Natural killer cell (primary cell): ENCODE measurements around the gene ASCC3. TPM values are rescaled to one million over a fixed set of nuclear protein-coding genes. Genes with fewer than 3 reads are reported as not detected.

Experiments used
- ATAC-seq, 3 donors: fragments of 150-1000 bp in 2 of 3; fragments of 200-7000 bp in 1 of 3; cut with Tn5 transposase; 1 replicate in 1 of 3; 2 replicates in 2 of 3; pipeline ENCODE4 v1.10.0; 2021; ENCODE audit warnings: mild to moderate bottlenecking in 2 of 3, moderate library complexity in 2 of 3
- DNase-seq, 2 donors: peaks; one replicate each; pipeline versions ENCODE4 v3.0.0 to v3.0.0-alpha.2; 2013 to 2021; ENCODE audit warnings: mixed read lengths in 1 of 2
- H3K27ac ChIP-seq: one replicate; pipeline ENCODE4 v1.5.1; 2013; ENCODE audit warnings: mild to moderate bottlenecking, low read length
- H3K27me3 ChIP-seq: one replicate; pipeline ENCODE4 v1.6.1; 2013; ENCODE audit warnings: low read length; ENCODE audit not compliant: control insufficient read depth, insufficient read depth
- H3K36me3 ChIP-seq: one replicate; pipeline ENCODE4 v1.6.1; 2013; ENCODE audit warnings: low read length; ENCODE audit not compliant: control insufficient read depth, insufficient read depth
- H3K4me1 ChIP-seq: one replicate; pipeline ENCODE4 v1.6.1; 2013; ENCODE audit warnings: low read length; ENCODE audit not compliant: control insufficient read depth, insufficient read depth
- H3K4me3 ChIP-seq: one replicate; pipeline ENCODE4 v1.5.1; 2013; ENCODE audit warnings: low read length
- H3K9me3 ChIP-seq: one replicate; pipeline ENCODE4 v1.6.1; 2013; ENCODE audit warnings: low read length; ENCODE audit not compliant: control insufficient read depth, insufficient read depth
- H3K27ac Mint-ChIP-seq, 2 donors: one replicate each; pipeline ENCODE4 v1.8.0; 2022; ENCODE audit warnings: mild to moderate bottlenecking in 2 of 2, mixed read lengths in 2 of 2, moderate library complexity in 1 of 2
- H3K27me3 Mint-ChIP-seq, 2 donors: one replicate each; pipeline ENCODE4 v1.8.0; 2022; ENCODE audit warnings: low read depth in 2 of 2, mixed read lengths in 2 of 2
- H3K36me3 Mint-ChIP-seq: one replicate; pipeline ENCODE4 v1.8.0; 2022; ENCODE audit warnings: mixed read lengths
- H3K4me1 Mint-ChIP-seq, 2 donors: one replicate each; pipeline ENCODE4 v1.8.0; 2022; ENCODE audit warnings: mixed read lengths in 2 of 2
- H3K4me3 Mint-ChIP-seq: one replicate; pipeline ENCODE4 v1.8.0; 2022; ENCODE audit warnings: mild to moderate bottlenecking, moderate library complexity, mixed read lengths
- H3K9me3 Mint-ChIP-seq, 2 donors: one replicate each; pipeline ENCODE4 v1.8.0; 2022; ENCODE audit warnings: mixed read lengths in 2 of 2
- WGBS: methylation state at CpG from one replicate; pipeline ENCODE4 v1.1.7; 2013; ENCODE audit warnings: missing lambda C conversion rate; ENCODE audit not compliant: insufficient coverage; 5-methylcytosine and 5-hydroxymethylcytosine counted together
- intact Hi-C: fragments of 100-400 bp; cut with micrococcal nuclease; formaldehyde crosslinking; loops from one replicate; pipeline ENCODE4 v1.14.2; 2022
- total RNA-seq, 4 donors: library from RNA; stranded (reverse); fragments of 120-200 nt in 1 of 4; gene quantifications; one replicate each; pipeline versions ENCODE4 v1.2.3 to v1.2.4, GENCODE V29; 2013 to 2022
- TF ChIP-seq, protein P1 (sequence below): fragments of 200-600 bp; IDR thresholded peaks from one replicate; pipeline ENCODE4 v1.8.0; 2022; ENCODE audit warnings: antibody characterized with exemption

ASCC3 gene
- total RNA-seq, 3 donors from 2014 or later (not counting 1 experiment from before 2014, with no cell fraction given): 42.3 to 50.0 (median 44.1) TPM

DNA sequence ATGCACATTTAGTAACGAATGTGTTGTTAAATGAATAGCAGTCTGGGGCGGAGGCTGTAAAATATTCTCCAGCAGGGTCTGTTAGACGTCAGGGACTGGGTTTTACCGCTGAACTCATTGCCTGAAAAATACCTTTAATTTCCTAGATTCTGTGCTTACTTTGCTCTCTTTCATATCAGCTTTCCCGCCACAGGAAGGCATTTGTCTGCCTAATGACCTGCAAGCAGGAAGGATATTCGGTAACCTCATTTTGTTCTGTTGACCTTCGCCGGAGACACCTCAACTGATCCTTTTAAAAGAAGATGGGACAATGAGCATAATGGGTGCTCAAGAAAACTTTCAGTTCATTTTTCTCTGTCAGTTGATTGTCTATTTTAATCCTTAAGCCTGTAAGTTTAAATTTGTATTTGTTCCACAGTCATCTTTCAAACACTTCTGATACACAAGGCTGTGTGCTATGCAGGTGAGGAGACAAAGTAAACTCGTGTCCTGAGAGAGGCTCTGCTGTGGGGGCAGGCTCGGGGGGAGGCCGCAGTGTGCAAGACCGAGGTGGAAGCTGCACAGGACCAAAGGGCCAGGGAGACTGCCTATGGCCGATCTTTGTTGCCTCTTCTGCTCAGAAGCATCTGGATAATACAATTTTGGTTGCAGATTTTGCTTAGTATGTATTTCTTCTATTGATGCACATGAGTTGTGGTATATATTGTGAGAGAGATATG is 389.0 kb downstream of the ASCC3 start:
- 73% methylated on average over 13 of the region's 13 CpGs for WGBS
- intact Hi-C loops: no loop called here

DNA sequence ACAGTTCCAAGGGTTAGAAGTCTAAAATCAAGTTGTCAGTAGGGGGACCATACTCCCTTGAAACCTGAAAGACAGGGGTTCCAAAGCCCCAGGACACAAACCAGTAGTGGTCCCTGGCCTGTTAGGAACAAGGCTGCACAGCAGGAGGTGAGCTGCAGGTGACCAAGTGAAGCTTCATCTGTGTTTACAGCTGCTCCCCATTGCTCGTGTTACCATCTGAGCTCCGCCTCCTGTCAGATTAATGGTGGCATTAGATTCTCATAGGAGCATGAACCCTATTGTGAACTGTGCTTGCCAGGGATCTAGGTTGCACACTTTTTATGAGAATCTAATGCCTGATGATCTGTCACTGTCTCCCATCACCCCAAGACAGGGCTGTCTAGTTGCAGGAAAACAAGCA is 391.1 kb downstream of the ASCC3 start:
- DNase-seq (no peak), ATAC-seq (no peak)
- Mint-ChIP-seq H3K9me3 (no peaks in the 10 kb centered on the region), H3K27ac (no peak overlapping the region), H3K36me3 (no peaks in the 10 kb centered on the region), H3K4me1 (no peaks in the 10 kb centered on the region), H3K27me3 (peaks cover 20 to 39% of the 10 kb centered on the region in 2 donors), H3K4me3 (no peak overlapping the region)
- Histone ChIP-seq H3K27me3 (no peaks in the 10 kb centered on the region), H3K36me3 (no peaks in the 10 kb centered on the region), H3K9me3 (no peaks in the 10 kb centered on the region), H3K4me1 (no peaks in the 10 kb centered on the region), H3K4me3 (no peak overlapping the region), H3K27ac (no peak overlapping the region)
- 86% methylated on average over 2 of the region's 2 CpGs for WGBS
- TF ChIP-seq, protein P1, sequence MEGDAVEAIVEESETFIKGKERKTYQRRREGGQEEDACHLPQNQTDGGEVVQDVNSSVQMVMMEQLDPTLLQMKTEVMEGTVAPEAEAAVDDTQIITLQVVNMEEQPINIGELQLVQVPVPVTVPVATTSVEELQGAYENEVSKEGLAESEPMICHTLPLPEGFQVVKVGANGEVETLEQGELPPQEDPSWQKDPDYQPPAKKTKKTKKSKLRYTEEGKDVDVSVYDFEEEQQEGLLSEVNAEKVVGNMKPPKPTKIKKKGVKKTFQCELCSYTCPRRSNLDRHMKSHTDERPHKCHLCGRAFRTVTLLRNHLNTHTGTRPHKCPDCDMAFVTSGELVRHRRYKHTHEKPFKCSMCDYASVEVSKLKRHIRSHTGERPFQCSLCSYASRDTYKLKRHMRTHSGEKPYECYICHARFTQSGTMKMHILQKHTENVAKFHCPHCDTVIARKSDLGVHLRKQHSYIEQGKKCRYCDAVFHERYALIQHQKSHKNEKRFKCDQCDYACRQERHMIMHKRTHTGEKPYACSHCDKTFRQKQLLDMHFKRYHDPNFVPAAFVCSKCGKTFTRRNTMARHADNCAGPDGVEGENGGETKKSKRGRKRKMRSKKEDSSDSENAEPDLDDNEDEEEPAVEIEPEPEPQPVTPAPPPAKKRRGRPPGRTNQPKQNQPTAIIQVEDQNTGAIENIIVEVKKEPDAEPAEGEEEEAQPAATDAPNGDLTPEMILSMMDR: no peak
- intact Hi-C loops: no loop called here

More for the DNA sequence above, 389.0 kb downstream of the ASCC3 start:
- H3K4me3 ChIP-seq: no peak overlapping the region
- TF ChIP-seq, protein P1: no peak
- H3K4me1 ChIP-seq: no peaks in the 10 kb centered on the region
- H3K36me3 Mint-ChIP-seq: no peaks in the 10 kb centered on the region
- no peak overlapping the region for H3K27ac ChIP-seq
- no peak overlapping the region for H3K27ac Mint-ChIP-seq
- no peaks in the 10 kb centered on the region for H3K27me3 ChIP-seq
- H3K36me3 ChIP-seq: no peaks in the 10 kb centered on the region
- no peaks in the 10 kb centered on the region for H3K4me1 Mint-ChIP-seq
- H3K4me3 Mint-ChIP-seq: no peak overlapping the region
- no peak for ATAC-seq
- H3K9me3 Mint-ChIP-seq: peaks cover 2% of the 10 kb centered on the region in 2 donors
- H3K27me3 Mint-ChIP-seq: peaks cover 18 to 39% of the 10 kb centered on the region in 2 donors
- no peaks in the 10 kb centered on the region for H3K9me3 ChIP-seq
- DNase-seq: no peak

DNA sequence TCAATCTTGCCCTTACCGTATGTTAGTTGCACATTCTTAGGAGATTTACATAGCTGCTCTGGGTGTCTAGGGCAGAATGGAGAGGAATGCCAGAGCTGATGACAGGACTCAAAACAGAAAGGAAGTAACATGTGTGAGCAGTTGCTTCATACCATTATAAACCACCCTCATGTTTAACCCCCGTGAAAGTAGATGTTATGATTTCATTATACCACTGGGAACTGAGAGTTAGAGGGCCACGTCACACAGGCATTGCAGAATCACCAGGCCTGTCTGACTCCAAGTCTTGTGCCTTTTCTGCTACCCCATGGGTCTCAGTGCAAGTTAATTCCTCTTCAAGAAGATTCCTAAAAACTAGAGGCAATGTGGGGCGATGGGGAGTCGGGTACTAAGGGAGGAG is 392.9 kb downstream of the ASCC3 start:
- Mint-ChIP-seq H3K4me1 (no peaks in the 10 kb centered on the region), H3K4me3 (no peak overlapping the region), H3K27ac (no peak overlapping the region), H3K27me3 (peaks cover 23 to 45% of the 10 kb centered on the region in 2 donors), H3K9me3 (no peaks in the 10 kb centered on the region), H3K36me3 (no peaks in the 10 kb centered on the region)
- no peaks in the 10 kb centered on the region for H3K9me3 ChIP-seq
- WGBS: 77% methylated on average over 5 of the region's 5 CpGs
- H3K27ac ChIP-seq: no peak overlapping the region
- intact Hi-C loops: no loop called here
- H3K4me1 ChIP-seq: no peaks in the 10 kb centered on the region
- ATAC-seq: no peak
- H3K27me3 ChIP-seq: no peaks in the 10 kb centered on the region
- TF ChIP-seq, protein P1: no peak
- DNase-seq: no peak
- no peaks in the 10 kb centered on the region for H3K36me3 ChIP-seq
- H3K4me3 ChIP-seq: no peak overlapping the region

DNA sequence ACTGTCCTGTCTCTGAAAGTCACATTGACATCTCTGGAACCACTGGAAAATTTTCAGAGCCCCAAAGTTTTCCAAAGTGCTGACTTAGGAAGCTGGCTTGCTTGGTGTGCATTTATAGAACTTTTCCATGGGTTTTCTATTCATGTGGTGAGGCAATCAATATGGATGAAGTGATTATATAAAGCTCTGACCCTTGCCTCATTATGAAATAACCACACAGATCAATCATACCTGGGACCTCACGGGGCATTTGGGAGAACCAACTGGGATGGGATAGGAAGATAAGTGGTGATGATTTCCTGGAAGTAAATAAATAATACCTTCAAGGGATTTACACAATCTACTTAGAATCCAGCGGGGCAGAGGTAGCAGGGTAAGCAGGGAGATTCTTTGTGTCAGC is 393.5 kb downstream of the ASCC3 start:
- Histone ChIP-seq H3K4me1 (no peaks in the 10 kb centered on the region), H3K9me3 (no peaks in the 10 kb centered on the region), H3K27me3 (no peaks in the 10 kb centered on the region), H3K4me3 (no peak overlapping the region), H3K36me3 (no peaks in the 10 kb centered on the region), H3K27ac (no peak overlapping the region)
- intact Hi-C loops: no loop called here
- WGBS: no CpG with 5 or more reads among the region's 2 CpGs
- DNase-seq: no peak
- H3K36me3 Mint-ChIP-seq: no peaks in the 10 kb centered on the region
- no peak overlapping the region for H3K4me3 Mint-ChIP-seq
- ATAC-seq: no peak
- H3K9me3 Mint-ChIP-seq: no peaks in the 10 kb centered on the region
- TF ChIP-seq, protein P1: no peak
- no peak overlapping the region for H3K27ac Mint-ChIP-seq
- peaks cover 17 to 39% of the 10 kb centered on the region in 2 donors for H3K27me3 Mint-ChIP-seq
- no peaks in the 10 kb centered on the region for H3K4me1 Mint-ChIP-seq
